ENCODE results near the gene CDCA5.

DNA sequence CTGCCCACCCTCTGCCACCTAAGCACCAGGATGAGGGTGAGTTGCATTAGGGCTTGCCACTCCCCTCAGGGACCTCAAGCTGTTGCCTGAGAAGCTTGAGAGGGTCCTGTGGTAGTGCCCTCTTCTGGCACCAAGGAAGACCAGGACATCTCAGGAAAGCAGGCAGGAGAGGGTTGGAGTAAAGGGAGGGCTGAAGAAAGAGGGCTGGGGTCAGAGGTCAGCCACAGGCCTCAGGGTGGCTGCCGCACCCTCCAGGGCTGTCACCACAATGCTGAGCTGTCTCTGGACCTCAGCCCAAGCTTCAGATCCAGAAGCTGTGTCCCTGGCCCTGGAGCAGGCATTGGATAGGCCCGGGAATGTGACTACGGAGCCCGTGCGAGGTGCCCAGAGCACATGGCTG lies 38.8 kb downstream of the CDCA5 start:
- TF ChIP-seq, protein P1, sequence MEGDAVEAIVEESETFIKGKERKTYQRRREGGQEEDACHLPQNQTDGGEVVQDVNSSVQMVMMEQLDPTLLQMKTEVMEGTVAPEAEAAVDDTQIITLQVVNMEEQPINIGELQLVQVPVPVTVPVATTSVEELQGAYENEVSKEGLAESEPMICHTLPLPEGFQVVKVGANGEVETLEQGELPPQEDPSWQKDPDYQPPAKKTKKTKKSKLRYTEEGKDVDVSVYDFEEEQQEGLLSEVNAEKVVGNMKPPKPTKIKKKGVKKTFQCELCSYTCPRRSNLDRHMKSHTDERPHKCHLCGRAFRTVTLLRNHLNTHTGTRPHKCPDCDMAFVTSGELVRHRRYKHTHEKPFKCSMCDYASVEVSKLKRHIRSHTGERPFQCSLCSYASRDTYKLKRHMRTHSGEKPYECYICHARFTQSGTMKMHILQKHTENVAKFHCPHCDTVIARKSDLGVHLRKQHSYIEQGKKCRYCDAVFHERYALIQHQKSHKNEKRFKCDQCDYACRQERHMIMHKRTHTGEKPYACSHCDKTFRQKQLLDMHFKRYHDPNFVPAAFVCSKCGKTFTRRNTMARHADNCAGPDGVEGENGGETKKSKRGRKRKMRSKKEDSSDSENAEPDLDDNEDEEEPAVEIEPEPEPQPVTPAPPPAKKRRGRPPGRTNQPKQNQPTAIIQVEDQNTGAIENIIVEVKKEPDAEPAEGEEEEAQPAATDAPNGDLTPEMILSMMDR (conservative IDR thresholded peaks at IDR 0.05; ENCODE audit: low read depth, low read length) = no peak
- no peak for TF ChIP-seq EZH2 (IDR thresholded peaks at IDR 0.05; ENCODE audit: low read length, unreplicated experiment)
- TF ChIP-seq EZH2phosphoT487 (IDR thresholded peaks at IDR 0.05; ENCODE audit: borderline replicate concordance, low read length) = no peak
